Ovary (tissue), 9 donors: Measurements from ENCODE around the gene DCLRE1B. TPM values are rescaled to one million over a fixed set of nuclear protein-coding genes. Genes with fewer than 3 reads are reported as not detected.

Experiments used
- DNase-seq, 5 donors: peaks; one replicate each; pipeline ENCODE4 v3.0.0-alpha.2; 2019 to 2020
- H3K27ac ChIP-seq, 2 donors: fragments of 200-600 bp; one replicate each; pipeline versions ENCODE4 v1.5.1 to v1.8.0; 2019 to 2022
- H3K27me3 ChIP-seq: fragments of 200-600 bp; one replicate; pipeline ENCODE4 v1.8.0; 2022
- H3K36me3 ChIP-seq: fragments of 200-600 bp; sonication (generic); one replicate; pipeline ENCODE4 v1.5.1; 2019
- H3K4me1 ChIP-seq: one replicate; pipeline ENCODE4 v1.8.1; 2013; ENCODE audit warnings: mild to moderate bottlenecking, moderate library complexity; ENCODE audit not compliant: insufficient read depth
- H3K4me3 ChIP-seq: fragments of 200-600 bp; sonication (generic); one replicate; pipeline ENCODE4 v1.5.1; 2017
- H3K9me3 ChIP-seq, 2 donors: fragments of 200-600 bp in 1 of 2; sonication (generic) in 1 of 2; one replicate each; pipeline versions ENCODE4 v1.5.1 to v1.8.1; 2013 to 2019; ENCODE audit warnings: mild to moderate bottlenecking in 1 of 2, moderate library complexity in 1 of 2
- EP300 ChIP-seq: sonication (generic); formaldehyde crosslinking; IDR thresholded peaks from one replicate; pipeline ENCODE4 v1.6.1; 2017; ENCODE audit warnings: antibody characterized with exemption
- POLR2A ChIP-seq: fragments of 450-650 bp; IDR thresholded peaks from one replicate; pipeline ENCODE4 v1.6.1; 2017; ENCODE audit warnings: antibody characterized with exemption, mild to moderate bottlenecking, moderate library complexity
- WGBS, 3 donors: extraction: QIAGEN DNeasy Blood & Tissue Kit in 1 of 3; methylation state at CpG; one replicate each; pipeline versions ENCODE4 v1.1.5 to v1.1.7; 2013 to 2017; 5-methylcytosine and 5-hydroxymethylcytosine counted together
- intact Hi-C, 4 donors: fragments of 100-400 bp; cut with DNase I; formaldehyde crosslinking; loops; one replicate each; pipeline versions ENCODE4 v1.11.0 to v1.15.1; 2022 to 2023
- polyA plus RNA-seq, 2 donors: library from polyadenylated mRNA; stranded (reverse); fragments of 200-250 nt in 1 of 2; fragments of 350-450 nt in 1 of 2; fragmentation: Illumina TruSeq in 1 of 2; extraction: RNeasy Lipid Tissue Mini Kit (QIAGEN cat#74804) in 1 of 2; gene quantifications; one replicate each; pipeline ENCODE4 v1.2.3, GENCODE V29; 2013 to 2014
- total RNA-seq, 7 donors: library from RNA; depleted of rRNA in 2 of 7; stranded (reverse); fragments of >200 nt in 2 of 7; fragmentation: NEBNext Ultra II Directional in 3 of 7; extraction: Animal tissue kit (Norgen Biotek cat#: 25700) in 3 of 7; gene quantifications; one replicate each; pipeline versions ENCODE4 v1.1.0 to v1.2.4, GENCODE V29; 2016 to 2023
- TF ChIP-seq, protein P1 (sequence below), 3 donors: fragments of 450-650 bp in 2 of 3; fragments of 200-600 bp in 1 of 3; IDR thresholded peaks; one replicate each; pipeline versions ENCODE4 v1.5.1 to v1.8.0; 2016 to 2022; ENCODE audit warnings: antibody characterized with exemption in 3 of 3, mild to moderate bottlenecking in 1 of 3
- donor health status: DM: no; HTN: no; CAD: no; lungs with moderate emphysema.
- donor health status: DM: no; HTN: no; CAD: no.
- donor health status: Bipolar disorder and iron deficiency.
- donor health status: DM: yes; HTN: yes; CAD: no.
- donor health status: DM: no; HTN: no; CAD: no.
- donor health status: DM: yes; HTN: yes; CAD: no.

The DCLRE1B gene
- total and polyA plus RNA-seq, 9 donors, result 2.4 to 7.1 (median 5.0) TPM

DNA sequence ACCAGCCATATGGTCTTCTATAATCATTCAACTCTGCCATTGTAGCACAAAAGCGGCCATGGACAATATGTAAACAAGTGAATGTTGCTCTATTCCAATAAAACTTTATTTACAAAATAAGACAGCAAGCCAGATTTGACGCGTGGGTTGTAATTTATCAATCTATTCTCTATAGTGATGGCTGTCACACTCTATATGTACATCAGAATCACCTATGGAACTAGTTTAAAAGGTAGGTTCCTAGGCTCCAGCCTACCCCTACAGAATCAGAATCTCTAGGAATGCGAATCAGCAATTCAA lies 25.4 kb upstream of the DCLRE1B start:
- H3K27ac ChIP-seq, result no peak overlapping the region
- H3K9me3 ChIP-seq, result no peaks in the 10 kb centered on the region
- H3K36me3 ChIP-seq, result no peaks in the 10 kb centered on the region
- no peak for DNase-seq
- intact Hi-C loops, result no loop called here
- no peak overlapping the region for H3K4me3 ChIP-seq
- TF ChIP-seq EP300 (no peak), POLR2A (no peak)
- TF ChIP-seq, protein P1, sequence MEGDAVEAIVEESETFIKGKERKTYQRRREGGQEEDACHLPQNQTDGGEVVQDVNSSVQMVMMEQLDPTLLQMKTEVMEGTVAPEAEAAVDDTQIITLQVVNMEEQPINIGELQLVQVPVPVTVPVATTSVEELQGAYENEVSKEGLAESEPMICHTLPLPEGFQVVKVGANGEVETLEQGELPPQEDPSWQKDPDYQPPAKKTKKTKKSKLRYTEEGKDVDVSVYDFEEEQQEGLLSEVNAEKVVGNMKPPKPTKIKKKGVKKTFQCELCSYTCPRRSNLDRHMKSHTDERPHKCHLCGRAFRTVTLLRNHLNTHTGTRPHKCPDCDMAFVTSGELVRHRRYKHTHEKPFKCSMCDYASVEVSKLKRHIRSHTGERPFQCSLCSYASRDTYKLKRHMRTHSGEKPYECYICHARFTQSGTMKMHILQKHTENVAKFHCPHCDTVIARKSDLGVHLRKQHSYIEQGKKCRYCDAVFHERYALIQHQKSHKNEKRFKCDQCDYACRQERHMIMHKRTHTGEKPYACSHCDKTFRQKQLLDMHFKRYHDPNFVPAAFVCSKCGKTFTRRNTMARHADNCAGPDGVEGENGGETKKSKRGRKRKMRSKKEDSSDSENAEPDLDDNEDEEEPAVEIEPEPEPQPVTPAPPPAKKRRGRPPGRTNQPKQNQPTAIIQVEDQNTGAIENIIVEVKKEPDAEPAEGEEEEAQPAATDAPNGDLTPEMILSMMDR (IDR thresholded peaks at IDR 0.05), result no peak
- WGBS, 3 donors, result 65 to 79% (median 77%) methylated on average over 4 of the region's 4 CpGs
- no peaks in the 10 kb centered on the region for H3K27me3 ChIP-seq
- peaks cover 2% of the 10 kb centered on the region for H3K4me1 ChIP-seq

DNA sequence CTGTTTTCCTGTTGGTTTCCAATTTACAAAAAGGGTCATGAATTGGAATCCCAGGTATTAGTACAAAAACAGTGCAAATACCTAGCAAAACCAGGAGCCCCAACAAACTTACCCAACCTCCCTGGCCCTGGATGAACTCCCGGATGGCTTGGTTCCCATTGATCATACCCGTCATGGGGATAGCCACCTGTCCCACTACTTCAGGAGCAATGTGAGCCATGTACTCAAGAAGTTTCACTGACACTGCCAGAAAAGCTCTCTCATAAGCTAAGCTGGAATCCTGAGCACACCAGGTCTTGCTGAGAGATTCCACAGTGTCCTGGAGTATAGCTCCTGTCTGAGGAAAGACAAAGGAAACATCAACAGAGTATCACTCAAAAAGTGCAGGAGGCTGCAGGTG lies 23.5 kb upstream of the DCLRE1B start:
- H3K27ac ChIP-seq, result no peak overlapping the region
- WGBS, 3 donors, result 79 to 89% (median 85%) methylated on average over 2 of the region's 2 CpGs
- no peak overlapping the region for H3K4me3 ChIP-seq
- TF ChIP-seq POLR2A, result no peak
- TF ChIP-seq EP300, result no peak
- TF ChIP-seq, protein P1 (IDR thresholded peaks at IDR 0.05), result no peak
- no peak for DNase-seq
- H3K36me3 ChIP-seq, result no peaks in the 10 kb centered on the region
- intact Hi-C loops, result no loop called here
- H3K4me1 ChIP-seq, result peaks cover 2% of the 10 kb centered on the region
- H3K9me3 ChIP-seq, result no peaks in the 10 kb centered on the region
- H3K27me3 ChIP-seq, result no peaks in the 10 kb centered on the region

DNA sequence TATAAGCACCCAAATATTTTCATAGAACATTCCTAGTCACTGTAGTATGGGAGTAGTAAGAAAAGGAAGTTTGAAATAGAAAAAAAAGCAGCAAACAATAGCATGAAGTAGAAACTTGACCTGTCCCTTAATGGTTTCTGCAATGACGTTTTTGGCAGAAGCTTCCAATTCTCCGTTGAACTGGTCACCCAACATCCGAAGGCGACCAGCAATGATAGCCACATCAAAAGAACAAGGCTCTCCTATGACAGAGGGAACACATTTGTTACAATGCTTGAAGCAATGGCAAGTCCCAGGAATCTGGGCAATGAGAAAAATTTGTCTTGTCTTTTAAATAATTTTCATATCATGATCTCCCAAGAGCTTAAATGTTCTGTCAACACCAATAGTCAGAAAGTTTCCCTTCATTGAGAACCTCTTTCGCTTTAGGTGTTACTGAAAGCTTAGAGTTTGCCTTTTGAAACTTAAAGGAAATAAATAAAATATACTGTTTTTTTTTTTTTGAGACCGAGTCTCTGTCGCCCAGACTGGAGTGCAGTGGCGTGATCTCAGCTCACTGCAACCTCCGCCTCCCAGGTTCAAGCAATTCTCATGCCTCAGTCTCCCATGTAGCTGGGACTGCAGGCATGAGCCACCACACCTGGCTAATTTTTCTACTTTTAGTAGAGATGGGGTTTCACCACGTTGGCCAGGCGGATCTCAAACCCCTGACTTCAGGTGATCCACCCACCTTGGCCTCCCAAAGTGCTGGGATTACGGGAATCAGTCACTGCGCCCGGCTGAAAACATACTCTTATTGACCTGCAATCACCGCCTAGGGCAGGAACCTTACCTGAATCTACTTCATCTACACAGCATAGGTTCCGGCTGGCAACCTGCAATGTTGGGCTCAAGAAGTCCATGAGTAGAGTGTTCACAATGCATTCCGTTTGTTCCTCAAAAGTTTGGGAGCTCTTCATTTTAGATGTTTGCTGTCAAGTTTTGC lies 18.4 kb upstream of the DCLRE1B start:
- no peak for DNase-seq
- 85 to 92% (median 89%) methylated on average over 17 of the region's 17 CpGs for WGBS, 3 donors
- Histone ChIP-seq H3K27me3 (no peaks in the 10 kb centered on the region), H3K9me3 (no peaks in the 10 kb centered on the region), H3K4me1 (no peaks in the 10 kb centered on the region), H3K4me3 (no peak overlapping the region), H3K27ac (no peak overlapping the region), H3K36me3 (no peaks in the 10 kb centered on the region)
- intact Hi-C loops, result no loop called here
- TF ChIP-seq POLR2A (no peak), EP300 (no peak)
- TF ChIP-seq, protein P1 (IDR thresholded peaks at IDR 0.05), result no peak

DNA sequence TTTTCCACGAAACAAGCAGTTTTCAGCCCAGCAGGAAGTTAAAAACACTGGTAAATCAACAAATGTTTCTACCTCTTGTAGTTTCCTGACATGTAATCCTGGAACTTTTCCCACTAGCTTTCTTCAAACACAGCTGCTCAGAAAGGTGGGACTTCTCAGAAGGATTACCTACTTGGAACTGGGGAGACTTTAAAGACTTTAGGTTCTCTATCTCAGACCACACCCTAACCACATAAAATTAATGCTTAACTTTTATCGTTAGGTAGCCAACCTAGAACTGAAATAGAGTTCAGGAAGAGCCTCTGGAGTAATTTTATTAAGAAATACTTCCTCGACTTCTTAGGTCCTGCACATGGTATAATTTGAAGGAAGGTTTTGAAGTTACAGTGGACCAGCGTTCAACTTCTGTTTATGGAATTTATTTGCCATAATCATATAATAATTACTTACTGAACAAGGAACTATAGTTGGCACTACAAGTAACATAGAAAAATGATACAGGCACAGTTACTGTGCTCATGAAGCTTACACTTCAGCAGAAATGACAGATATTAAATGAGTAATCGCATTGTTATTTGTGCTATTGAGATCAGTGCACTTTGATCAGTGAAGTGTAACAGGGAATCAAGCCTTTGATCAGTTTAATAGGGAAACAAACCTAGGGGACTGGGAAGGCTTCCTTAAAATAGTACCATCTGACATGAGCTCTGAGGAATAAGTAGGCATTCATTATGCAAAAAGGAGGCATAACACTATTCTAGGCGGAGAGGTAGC lies 17.5 kb upstream of the DCLRE1B start, which contains the start of gene BCL2L15:
BCL2L15 (minus strand) TSS at position 180 of the 774 bp plus-strand sequence. CDS start 206 bp downstream, outside the sequence.
- Histone ChIP-seq H3K4me3 (no peak within 1 kb of the TSS), H3K27ac (no peak within 1 kb of the TSS), H3K4me1 (no peaks in the 10 kb centered on the region), H3K36me3 (no peaks in the 10 kb centered on the region), H3K27me3 (no peaks in the 10 kb centered on the region), H3K9me3 (no peaks in the 10 kb centered on the region)
- intact Hi-C loops, result no loop called here
- DNase-seq, result no peak
- TF ChIP-seq EP300 (no peak), POLR2A (no peak)
- TF ChIP-seq, protein P1 (IDR thresholded peaks at IDR 0.05), result no peak
- WGBS, 3 donors, result 75 to 85% (median 84%) methylated on average over 6 of the region's 6 CpGs
